Stimulated activated CD8-positive, alpha-beta memory T cell treated with anti-CD3 and anti-CD28 coated beads, Interleukin-12 subunit alpha, Interleukin-12 subunit beta, amount 100 ng/mL, for 1 hour (primary cell): Measurements from ENCODE around the gene WBP1L.

Experiments used
- DNase-seq: peaks from one replicate; pipeline ENCODE4 v3.0.0-alpha.2; 2020; ENCODE audit warnings: low read depth

Gene WBP1L

DNA sequence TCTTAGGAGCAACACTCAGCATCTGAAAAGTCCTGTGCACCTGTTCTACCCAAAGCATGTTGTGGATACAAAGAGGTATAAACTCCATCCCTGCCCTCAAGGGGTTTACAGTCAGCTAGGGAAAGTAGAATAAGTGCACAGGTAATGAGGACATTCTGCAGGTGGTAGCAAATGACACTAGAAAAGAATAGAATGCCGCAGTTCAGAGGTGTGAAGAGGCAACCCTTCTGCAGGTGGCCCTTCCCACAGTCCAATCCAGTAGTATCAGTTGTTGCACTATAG is 36.7 kb downstream of the WBP1L start:
- no peak for DNase-seq

DNA sequence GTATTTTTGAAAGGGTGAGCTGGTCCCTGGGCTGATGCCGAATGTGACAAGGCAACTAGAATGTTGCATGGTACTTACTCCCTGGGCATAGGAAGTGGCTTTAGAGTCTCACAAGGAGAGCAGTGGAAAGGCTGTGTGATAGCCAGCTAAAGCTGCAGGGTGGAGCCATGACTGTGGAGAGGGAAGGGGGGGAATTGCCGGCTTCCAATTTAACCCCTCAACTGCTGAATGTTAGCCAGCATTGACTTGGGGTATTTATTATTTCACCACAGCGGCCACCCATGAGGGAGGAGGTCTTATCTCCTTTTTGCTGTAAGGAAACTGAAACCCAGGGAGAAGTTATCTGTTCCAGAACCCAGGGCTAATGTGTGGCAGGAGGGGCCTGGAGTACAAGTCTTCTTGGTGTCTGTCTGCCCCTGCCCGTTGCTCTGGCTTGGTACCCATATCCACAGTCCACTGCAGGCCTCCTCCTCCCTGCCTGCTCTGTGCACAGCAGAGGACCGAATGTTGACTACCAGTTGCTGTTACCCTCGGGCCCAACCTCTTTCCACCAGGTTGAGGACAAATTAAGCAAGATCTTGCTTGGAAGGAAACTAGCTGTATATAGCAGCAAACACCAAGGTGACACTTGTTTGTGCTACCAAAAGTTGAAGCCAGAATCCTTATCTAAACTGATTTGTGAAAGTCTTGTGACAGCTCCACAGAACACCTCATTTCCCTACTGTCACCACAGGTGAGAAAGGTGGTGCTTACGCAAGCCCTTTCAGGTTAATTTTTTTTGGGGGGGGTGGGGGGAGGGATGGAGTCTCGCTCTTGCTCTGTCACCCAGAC is 37.6 kb downstream of the WBP1L start:
- DNase-seq, result no peak

DNA sequence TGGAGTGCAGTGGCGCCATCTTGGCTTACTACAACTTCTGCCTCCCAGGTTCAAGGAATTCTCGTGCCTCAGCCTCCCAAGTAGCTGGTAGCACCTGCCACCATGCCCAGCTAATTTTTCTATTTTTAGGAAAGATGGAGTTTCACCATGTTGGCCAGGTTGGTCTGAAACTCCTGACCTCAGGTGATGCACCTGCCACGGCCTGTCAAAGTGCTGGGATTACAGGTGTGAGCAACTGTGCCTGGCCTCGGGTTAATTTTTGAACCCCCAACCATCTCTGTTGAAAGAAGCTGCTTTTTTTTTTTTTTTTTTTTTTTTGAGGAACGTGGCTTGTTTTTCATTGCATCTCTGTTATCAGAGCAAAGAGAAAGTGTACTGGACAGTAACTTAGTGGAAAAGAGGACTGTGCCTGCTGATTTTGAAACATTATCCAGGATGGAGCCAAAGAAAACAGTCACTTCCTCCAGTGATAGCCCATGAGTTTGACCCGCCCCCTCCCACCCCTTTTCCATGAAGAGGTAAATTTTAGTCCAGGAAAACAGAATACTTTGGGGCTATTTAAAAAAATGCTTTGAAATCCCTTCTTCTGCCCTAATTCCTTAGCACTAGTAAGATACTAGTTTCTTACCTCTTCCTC is 38.3 kb downstream of the WBP1L start:
- DNase-seq, result no peak

DNA sequence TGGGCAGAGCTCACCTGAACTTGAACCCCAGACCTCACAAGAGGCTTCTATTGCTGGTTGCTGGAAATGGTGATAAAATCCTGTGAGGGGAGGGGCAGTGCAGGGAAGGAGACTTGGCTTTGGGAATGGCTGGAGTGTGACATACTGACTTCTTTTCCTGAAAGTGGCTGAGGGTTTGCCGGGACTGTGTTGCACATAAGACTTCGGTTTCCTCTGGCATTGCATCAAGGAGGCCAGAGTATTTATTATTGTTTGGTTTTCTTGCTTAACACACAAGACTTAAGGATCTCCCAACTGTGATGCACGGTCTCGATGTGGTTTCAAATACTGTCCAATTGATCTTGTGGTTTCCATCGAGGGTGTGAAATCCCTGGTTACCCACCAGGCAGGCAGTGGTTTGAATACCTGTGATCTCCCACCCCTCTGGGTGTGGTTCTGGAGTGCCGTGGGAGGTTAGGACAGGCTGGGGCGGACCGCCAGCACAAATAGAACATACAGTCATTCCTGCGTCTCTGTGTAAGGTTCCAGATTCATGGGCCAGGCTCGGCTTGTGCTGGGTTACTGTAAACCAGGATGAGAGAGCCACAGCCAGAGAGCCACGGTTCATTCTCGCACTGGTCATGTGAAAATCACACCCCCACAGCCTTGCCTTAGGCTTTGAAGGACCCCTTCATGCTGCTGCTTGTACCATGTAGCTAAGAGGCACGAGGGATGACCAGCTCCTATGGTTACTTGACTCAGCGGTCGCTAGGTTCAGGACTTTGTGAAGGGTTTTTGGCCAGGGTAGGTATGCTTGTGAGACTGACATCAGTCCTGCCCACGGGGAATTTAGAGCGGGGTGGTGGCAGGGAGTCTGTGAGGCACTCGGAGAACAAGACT is 39.2 kb downstream of the WBP1L start:
- no peak for DNase-seq

DNA sequence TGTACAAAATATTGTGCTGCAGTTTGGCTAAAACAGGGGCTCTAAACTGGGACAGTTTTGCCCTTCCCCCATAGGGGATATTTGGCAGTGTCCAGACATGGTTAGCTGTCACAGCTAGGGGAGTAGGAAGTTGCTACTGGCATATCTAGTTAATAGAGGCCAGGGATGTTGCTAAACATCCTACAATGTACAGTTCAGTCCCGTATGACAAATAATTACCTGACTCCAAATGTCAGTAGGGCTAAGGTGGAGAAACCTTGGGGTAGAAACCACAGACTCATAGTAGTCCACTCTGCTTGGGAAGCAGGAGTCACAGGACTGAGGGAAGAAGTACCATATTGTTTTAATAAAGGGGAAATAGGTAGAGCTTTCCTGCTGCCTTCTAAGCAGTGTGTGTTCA is 39.8 kb downstream of the WBP1L start:
- DNase-seq, result no peak

DNA sequence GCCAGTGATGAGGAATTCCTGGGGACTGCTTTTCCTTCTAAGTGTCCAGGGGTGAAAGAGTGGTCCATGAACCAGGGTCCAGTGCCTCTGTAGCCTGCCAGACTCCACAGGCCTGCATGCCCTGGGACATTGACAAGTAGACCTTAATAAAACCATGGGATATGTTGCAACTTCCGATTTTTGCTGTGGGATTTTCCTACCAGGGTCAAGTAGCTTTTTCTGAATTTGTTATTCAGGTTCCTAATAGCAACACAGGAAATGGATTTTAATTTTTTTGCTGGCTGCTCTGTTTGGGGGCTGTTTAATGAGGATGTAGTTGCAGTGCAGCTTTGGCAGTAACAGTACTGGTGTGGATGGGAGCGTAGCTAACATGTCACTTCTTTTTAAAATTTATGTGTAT is 42.1 kb downstream of the WBP1L start:
- no peak for DNase-seq

DNA sequence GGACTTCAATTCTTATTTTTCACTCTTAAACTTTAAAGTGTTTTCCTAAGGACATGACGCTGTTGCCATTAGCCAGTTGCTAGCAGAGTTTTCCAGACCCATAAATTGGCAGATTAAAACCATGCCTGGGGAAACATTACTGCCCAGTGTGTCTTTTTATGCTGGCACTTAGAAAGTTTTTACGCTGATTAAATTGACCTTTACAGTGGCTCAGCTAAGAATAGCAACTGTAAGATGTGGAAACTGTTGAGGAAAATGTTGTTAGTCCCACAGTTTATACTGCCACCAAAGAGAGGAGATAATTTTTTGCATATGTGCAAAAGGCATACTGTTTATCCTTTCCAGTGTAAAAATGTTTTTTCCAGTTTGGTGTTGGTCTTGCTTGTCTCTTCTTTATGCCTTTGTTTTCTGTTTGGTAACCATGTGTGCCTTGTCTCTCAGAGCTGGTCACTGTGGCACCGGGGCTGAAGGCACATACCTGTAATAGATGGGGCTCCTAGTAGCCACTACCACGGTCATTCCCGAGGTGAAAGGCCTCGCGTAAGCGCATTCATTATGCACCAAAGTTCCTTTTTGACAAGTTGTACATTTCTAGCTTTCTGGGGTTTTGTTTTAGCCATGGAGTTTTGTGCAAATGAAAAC is 48.1 kb downstream of the WBP1L start:
- DNase-seq, result no peak

DNA sequence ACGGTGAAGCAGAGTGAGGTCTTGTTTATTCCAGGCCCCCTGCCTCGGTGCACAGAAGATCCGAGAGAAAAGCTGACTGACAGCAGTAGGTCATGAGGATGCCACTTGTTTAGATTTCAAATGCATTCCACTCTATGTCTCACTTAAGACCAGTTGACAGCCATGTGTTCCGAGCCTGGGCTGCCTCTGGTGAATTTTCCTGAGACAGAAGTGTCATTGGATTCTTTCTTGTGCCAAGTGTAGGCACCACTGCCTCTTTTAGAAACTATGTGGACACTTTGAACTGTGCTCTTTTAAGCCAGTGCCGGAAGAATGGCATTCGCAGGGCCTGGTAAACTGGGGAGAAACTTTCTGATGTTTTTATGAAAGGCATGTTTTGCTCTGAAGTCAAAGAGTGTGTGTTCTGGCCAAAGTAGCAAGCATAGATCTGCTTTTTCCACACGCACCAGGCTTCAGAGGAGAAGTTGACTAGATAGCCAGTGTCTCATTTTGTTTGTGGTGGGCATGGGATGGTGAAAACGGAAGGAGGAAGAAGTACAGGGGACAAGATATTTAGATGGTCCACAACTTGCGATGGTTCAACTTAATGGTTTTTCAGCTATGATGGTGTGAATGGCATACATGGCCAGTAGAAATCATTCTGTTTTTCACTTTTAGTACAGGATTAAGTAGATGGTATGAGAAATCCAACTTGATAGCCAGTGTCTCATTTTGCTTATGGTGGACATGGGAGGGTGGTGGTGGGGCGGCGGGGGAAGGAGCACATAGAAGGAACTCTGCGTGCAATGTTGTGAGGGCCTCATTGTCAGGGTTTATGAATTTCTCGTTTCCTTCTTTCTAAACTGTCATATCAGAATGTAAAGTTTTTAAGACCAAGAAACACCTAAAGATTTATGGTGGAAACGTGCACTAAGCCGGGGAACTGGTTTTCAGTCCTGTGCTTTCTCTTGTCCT is 52.0 kb downstream of the WBP1L start:
- DNase-seq, result no peak

DNA sequence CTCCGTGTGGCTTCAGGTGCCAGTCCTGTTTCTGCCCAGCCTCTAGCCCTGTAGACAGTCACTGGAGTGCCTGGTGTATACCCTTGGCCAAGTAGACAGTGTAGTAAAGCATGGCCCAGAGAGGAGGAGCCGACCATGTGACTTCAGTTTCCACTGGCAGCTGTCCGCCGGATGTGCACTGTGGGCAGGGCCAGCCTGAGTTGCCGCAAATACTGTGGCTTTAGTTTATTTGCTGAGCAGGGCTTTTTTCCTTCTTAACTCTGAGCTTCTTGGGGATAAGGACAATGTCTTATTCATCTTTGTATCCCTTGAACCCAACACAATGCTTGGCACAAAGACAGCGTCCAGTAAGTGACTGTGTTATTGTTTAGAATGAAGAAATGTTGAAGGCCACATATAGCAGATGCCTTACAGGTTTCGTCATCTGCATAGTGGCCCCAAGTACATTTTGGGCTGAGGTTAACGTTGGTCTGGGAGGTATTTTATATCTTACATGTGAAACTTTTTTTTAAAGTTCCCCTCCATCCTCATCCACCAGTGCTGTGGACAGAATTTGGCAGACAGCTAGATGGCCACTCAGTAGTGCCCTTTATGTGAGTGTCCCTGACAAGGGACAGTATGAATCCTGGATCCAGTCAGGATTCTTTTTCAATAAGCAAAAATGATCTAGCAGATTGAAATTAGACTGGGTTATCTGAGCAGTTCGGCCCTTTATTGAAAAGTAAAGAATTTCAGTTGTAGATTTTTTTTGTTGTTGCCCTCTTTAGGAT is 52.8 kb downstream of the WBP1L start:
- DNase-seq, result peak; percentile 21

DNA sequence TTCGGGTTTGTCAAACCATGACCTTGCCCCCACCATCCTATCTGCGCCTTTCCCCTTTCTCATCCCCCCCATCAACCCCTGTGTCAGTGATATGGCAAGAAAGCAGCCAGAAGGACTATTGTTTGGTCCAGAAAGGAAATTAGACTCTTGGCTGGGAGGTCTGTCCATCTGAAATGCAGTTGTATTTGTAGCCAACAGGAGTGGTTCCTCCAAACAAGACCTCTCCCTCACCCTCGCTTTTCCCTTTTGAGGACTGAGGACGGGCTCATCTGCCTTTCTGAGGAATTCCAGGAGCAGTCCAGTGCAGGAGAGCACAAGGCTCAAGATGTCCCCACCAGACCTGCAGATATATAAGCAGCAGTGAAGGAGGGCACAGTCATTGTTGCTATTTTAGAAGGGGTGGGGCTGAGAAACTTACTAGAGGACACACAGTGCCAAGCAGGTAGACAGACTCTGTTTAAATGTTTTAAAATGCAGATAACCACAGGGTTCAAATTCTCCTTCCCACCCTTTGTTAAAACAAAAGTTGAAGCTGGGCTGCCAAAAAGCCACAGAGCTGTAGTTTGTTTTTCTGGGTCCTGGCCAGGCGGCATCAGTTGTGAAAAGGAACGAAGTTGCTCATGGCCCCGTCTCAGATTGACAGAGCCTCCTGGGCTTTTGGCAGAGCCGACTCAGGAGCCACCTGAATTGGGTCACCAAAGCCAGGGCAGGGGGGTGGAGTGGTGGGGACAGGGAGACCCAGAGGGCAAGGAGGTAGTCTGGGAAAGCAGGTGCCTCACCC is 56.1 kb downstream of the WBP1L start:
- DNase-seq, result no peak

DNA sequence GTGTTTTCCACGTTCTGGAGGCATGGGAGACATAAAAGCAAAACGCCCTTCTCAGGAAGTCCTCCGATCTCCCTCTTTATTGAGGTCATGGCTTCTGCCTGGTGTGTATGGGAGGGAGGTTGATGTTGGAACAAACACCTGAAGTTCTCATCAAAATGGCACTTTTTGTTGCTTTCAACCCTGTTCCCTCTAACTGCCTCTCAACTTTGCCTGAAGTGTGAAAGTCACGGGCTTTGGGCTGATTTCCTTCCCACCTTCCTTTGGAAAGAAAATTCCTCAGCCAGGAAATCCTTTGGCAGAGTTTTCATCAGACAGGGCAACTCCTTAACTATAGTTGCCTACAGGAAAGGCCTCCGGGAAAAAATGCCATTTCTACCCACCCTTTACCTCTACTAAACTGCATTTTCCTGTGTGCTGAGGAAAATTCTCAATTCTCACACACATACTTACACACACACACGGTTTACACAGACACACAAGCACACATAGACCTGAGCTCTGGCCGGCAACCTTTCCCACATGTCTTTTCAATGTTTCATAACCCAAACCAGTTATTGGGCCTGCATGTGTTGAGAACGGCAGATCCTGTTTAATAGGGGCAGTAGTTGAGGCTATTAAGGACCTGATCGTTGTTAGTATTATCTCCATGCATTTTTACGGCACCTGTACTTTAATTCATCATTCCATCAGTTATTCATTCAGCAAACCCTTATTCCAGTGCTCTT is 57.0 kb downstream of the WBP1L start:
- no peak for DNase-seq

DNA sequence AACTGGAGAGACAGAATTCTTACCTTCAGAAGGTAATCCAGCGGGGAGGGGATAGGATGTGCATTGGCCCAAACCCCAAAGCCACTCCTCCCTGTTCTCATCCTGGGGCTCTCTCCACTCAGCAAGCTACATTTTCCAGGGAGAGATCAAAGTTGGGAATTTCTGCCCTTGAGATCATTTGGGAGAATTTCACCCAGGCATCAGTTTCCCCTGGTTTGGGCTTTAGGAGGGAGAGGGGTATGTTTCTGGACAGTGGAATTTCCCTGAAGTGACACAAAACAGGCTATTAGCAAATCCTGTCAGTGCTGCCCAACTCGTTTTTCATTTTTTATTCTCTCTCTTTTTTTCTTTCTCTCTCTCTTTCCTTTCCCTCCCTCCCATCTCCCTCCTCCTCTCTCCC is 57.7 kb downstream of the WBP1L start:
- no peak for DNase-seq

DNA sequence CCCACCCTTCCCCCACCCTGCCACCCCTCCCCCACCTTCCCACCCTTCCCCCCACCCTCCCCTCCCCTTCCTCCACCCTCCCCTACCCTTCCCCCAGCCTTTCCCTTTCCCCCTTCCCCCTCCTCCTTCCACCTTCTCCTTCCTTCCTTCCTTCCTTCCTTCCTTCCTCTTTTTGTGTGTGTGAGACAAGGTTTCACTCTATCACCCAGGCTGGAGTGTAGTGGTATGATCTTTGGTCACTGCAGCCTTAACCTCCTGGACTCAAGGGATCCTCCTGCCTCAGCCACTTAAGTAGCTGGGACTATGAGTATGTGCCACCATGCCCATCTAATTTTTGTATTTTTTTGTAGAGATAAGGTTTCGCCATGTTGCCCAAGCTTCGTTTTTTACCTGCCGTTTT is 58.2 kb downstream of the WBP1L start:
- no peak for DNase-seq

DNA sequence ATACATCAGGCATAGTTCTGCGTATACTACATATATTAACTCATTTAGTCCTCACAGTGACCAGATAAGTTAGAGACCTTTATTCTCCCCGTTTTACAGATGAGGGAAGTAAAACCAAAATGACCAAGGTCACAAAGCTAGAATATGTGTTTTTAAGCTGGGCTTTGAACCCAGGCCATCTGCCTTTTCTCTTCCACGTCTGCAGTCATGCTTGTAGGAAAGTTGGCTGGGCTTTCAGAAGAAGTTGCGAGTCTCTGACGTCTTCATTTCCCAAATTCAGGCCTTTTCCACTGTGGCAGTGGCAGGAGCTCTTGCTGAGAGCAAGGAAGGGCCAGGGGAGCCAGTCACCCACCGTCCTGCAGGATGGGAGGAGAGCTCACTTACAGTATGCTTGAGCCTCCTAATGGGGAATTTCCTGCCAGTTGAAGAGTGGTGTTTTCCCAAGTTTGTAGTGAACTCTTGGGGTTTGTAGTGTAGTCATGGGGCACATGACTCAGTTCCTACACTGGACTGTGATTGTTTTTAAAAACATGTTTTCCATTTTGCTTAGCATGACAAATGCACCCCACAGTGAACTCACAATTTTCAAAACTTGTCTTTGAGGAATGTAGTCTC is 59.3 kb downstream of the WBP1L start:
- no peak for DNase-seq

DNA sequence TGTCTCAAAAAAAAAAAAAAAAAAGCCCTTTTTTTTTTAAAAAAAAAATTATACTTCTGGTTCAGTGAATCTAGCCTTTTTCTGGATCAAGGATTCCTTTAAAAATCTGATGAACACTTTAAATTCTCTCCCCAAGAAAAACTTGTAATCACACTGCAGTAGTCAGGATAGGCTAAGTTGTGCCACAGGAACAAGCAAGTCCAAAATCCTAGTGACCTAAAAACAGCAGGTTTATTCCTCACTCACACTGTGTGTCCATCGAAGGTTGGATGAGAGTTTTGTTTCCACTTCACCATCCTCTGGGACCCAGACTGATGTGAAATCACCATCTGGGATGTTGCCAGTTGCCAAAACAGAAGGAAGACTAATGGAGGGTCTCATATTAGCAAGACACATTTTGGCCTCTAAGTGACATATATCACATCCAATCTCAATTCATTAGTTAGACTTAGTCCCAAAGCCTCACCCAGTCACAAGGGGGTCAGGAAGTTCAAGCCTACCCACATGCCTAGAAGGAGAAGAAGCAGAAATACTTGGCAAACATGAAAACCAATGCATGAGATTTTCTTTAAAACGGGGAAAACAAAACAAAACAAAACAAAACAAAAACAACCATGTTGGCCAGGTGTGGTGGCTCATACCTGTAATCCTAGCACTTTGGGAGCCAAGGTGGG is 60.8 kb downstream of the WBP1L start:
- no peak for DNase-seq

DNA sequence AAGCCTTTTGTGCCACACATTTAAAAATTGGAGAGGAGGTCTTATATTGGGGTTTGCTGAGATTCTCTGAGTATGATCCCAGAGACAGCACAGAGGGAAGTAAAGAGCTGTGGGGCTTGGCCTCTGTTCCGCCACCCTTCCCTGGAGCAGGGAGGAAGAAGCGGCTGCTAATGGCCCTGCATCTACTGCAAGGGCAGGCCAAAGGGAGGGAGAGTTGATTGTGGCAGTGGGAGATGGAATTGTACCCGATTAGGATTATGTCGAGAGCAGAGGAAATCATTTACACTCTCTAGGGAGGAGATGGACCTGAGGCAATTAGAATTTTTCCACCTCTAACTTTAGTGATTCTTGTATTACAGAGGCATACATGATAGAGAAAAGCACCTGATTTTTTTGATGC is 64.6 kb downstream of the WBP1L start:
- DNase-seq, result no peak

DNA sequence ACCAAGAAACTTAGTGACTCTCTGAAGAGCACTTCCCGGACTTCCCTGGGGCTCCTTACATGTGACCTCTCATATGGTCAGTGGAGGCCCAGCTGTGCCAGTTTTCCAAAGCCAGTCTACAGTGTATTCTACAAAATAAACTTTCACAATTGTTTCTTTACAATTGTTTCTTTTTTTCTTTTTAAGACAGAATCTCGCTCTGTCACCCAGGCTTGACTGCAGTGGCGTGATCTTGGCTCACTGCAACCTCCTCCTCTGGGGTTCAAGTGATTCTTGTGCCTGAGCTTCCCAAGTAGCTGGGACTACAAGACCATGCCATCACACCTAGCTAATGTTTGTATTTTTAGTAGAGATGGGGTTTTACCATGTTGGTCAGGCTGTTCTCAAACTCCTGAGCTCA is 67.6 kb downstream of the WBP1L start:
- no peak for DNase-seq

DNA sequence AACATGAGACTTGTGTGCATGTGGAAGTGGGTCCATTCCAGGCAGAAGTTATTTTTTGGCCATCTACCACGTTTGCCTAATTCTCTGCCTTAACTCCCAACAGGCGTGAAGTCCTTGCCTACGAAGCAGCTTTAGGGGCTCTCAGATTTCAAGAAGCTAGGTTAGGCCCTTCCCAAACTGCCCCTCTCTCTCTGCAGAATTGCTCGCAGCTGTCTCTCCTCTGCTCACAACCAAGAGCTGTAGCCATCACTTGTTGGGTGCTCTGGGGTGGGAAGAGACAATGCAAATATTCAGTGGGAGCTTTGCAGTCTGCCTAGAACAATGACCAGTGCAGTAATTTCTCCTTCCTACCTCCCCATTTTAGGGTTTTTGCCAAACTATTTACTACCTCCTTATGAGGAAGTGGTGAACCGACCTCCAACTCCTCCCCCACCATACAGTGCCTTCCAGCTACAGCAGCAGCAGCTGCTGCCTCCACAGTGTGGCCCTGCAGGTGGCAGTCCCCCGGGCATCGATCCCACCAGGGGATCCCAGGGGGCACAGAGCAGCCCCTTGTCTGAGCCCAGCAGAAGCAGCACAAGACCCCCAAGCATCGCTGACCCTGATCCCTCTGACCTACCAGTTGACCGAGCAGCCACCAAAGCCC is 68.6 kb downstream of the WBP1L start:
- DNase-seq, result no peak
